HFF-Myc (cell line): ENCODE results near the gene THBD.
A peak's percentile ranks its signal among the peaks of the same experiment; 100 is the strongest.

ENCODE experiments used
- DNase-seq: peaks from one replicate; pipeline ENCODE4 v3.0.0-alpha.2; 2011; ENCODE audit warnings: low read depth; ENCODE audit errors: extremely low read depth
- H3K4me3 ChIP-seq: replicated peaks from 2 replicates; pipeline ENCODE4 v1.5.1; 2011; ENCODE audit warnings: low read depth, mild to moderate bottlenecking, control low read depth, low read length
- TF ChIP-seq, protein P1 (sequence below): IDR thresholded peaks from 2 replicates; pipeline ENCODE4 v1.5.1; 2012; ENCODE audit warnings: mild to moderate bottlenecking, low read depth, low read length, control low read depth; ENCODE audit errors: missing control alignments

The THBD gene, protein sequence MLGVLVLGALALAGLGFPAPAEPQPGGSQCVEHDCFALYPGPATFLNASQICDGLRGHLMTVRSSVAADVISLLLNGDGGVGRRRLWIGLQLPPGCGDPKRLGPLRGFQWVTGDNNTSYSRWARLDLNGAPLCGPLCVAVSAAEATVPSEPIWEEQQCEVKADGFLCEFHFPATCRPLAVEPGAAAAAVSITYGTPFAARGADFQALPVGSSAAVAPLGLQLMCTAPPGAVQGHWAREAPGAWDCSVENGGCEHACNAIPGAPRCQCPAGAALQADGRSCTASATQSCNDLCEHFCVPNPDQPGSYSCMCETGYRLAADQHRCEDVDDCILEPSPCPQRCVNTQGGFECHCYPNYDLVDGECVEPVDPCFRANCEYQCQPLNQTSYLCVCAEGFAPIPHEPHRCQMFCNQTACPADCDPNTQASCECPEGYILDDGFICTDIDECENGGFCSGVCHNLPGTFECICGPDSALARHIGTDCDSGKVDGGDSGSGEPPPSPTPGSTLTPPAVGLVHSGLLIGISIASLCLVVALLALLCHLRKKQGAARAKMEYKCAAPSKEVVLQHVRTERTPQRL

DNA sequence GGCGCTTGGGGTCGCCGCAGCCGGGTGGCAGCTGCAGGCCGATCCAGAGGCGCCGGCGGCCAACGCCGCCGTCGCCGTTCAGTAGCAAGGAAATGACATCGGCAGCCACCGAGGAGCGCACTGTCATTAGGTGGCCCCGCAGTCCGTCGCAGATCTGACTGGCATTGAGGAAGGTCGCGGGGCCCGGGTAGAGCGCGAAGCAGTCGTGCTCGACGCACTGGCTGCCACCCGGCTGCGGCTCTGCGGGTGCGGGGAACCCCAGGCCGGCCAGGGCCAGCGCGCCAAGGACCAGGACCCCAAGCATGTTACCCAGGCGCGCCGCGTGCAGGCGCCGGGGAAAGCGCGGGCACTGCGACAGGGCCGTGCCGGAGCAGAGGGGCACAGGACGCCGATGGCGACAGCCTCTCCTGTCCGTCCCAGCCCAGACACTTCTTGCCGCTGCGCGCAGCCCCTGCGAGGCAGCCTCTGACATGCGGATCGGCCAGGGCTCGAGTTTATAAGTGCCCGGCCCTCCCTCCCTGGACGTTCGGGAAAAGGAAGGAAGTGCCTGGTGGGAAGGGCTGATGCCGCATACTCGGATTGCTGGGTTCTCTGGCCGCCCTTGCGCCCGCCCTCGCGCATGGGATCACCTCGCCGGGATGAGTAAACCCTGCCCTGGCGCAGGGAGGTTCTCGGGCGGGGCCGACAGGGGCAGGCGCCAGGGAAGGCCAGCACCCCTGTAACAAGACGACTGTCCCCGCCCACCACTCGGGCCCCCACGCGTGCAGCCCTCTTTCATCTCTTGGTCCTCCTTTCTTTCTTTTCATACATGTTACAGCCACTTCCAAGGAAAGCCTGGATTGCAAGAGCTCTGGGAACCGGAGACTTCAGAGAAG, at the start of gene THBD:
TSS of gene THBD (minus strand) at position 472 of the 875 bp plus-strand sequence. CDS start at position 304, 168 bp downstream.
- DNase-seq: no peak
- TF ChIP-seq, protein P1, sequence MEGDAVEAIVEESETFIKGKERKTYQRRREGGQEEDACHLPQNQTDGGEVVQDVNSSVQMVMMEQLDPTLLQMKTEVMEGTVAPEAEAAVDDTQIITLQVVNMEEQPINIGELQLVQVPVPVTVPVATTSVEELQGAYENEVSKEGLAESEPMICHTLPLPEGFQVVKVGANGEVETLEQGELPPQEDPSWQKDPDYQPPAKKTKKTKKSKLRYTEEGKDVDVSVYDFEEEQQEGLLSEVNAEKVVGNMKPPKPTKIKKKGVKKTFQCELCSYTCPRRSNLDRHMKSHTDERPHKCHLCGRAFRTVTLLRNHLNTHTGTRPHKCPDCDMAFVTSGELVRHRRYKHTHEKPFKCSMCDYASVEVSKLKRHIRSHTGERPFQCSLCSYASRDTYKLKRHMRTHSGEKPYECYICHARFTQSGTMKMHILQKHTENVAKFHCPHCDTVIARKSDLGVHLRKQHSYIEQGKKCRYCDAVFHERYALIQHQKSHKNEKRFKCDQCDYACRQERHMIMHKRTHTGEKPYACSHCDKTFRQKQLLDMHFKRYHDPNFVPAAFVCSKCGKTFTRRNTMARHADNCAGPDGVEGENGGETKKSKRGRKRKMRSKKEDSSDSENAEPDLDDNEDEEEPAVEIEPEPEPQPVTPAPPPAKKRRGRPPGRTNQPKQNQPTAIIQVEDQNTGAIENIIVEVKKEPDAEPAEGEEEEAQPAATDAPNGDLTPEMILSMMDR: no peak
- H3K4me3 ChIP-seq: peak within 1 kb of the TSS; percentile 19

DNA sequence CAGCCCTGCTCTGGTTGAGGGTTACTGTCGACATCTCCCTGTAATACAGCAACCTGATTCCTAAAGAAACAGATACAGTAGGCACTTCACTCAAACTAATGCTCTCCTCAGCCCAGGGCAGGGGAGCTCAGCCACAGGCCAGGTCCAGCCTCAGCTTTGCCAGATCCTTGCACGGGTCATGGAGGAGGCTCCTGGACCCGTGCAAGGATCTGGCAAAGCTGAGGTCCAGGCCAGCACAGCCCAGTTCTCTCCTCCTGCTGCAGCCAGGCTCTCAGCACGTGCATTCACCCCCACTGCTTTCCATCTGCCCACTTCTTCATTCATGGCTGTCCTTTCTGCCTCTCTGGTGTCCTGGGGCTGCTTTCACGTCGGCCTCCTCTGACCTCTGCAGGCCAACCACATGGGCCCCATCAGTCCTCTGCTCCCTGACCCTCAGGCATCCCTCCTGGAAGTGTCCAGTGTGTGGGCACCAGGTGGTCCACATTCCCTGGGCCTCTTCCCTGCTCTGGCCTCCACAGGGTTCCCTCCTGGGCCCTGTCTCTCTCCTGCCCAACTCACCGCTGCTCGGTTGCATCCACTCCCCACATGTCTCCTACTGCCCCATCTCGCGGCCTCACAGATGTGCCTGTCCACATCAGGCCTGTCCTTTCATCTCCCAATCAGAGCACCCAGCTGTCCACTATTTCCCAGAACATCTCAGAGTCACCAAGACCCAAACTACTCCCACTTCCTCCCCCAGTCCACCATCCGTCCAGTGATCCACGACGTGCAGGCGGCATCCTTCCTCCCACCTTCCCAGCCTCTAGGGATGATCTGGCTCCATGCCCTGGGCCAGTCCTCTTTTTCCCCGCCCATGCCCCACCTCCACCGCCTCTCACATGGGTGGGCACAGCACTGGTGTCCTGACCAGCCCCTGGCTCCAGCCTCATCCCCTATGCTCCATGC, 48.4 kb upstream of the THBD start:
- TF ChIP-seq, protein P1: no peak
- no peak overlapping the region for H3K4me3 ChIP-seq
- DNase-seq: no peak

DNA sequence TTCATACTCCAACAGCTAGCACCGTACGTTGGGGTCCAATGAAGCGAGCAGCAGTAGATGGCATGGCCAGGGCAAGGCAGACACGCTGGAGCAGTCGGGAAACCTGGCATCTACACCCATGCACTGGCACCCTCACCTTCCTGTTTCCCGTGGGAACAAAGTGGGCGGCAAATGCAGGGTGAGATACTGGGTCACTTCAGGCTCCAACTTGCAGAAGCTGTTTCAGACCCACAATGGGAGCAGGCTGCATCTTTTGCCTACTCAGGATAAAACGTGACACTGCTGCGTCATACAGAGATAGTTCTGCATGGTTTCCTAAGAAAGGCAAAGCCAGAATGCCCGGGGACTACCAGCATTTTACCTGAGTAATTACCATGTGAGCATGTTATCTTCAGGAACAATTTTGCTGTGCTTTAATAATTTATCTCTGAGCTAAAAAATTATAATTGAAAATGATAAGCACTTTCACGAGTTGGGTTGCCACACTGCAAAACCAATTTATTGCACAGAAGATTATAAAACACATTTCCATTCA, 47.6 kb upstream of the THBD start:
- no peak overlapping the region for H3K4me3 ChIP-seq

DNA sequence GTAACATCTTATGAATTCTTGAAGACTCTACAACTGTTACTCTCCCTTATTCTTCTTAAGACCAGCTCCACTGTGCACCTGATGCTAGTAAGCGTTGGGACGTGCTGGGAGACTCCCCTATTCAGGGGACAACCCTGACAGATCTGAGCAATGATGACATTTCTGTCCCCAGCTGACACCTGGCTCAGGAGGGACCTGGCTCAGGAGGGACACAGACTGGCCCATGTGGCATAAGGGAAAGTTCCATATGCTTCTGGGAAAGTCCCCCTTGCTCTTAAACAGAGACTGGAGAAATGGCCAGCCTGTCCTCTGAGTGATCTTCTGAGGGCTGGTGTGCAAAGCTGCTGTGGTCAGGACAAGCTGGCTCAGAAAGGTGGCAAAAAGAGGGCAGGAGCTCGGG, 46.6 kb upstream of the THBD start:
- no peak for DNase-seq
- TF ChIP-seq, protein P1: no peak
- H3K4me3 ChIP-seq: no peak overlapping the region

More for the DNA sequence above, 47.6 kb upstream of the THBD start:
- DNase-seq: no peak
- TF ChIP-seq, protein P1: no peak

DNA sequence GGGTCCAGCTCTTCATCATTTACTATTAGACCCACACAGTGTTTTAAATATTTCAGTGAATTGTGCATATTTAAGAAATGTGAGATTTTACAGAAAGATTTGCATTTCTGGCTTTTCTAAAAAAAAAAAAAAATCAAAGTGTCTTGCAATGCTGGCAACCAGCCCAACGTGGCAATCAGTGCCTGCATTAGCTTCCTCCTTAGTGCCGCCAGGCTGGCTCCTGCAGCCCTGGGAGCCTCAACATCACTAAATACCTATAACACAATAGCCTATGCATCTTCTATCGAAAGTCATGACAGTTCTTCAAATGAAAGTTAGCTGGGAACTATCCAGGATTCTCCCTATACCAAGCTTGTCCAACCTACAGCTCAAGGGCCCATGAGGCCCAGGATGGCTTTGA, 46.0 kb upstream of the THBD start:
- TF ChIP-seq, protein P1: no peak
- DNase-seq: no peak
- no peak overlapping the region for H3K4me3 ChIP-seq

DNA sequence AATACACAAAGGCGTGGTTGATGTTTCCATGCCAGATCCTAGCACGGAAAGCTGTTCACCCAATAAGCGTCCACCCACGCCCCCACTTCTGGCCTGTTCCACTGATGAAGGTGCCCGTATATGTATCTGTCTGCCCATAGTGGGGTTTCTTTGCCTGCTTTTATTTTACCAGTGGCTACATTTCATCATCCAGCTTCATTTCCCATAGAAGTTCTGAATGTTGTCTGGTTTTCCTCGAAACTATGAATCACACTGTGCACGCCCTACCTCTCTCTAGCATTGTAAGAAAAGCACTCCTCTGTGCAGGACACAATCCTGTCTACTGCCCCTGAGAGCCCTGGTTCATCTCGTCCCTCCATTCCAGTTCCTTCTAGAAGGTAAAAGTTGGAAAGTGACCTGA, 45.5 kb upstream of the THBD start:
- TF ChIP-seq, protein P1: no peak
- no peak for DNase-seq
- H3K4me3 ChIP-seq: no peak overlapping the region
